NCI-H345 (cell line): ENCODE results near the gene RNF130.
"Not testable (repeated sequence)": the region's sequence is repeated elsewhere in the genome, so short reads cannot be mapped to it uniquely, and the experiment has no call there.

Experiments
- DNase-seq: peaks from one replicate; lab custom pipeline; 2025; lab: John Stamatoyannopoulos, UW

Gene RNF130

GRCh38 chr5:179974246-179974945 lies 97.2 kb downstream of the RNF130 start:
- peak; percentile 65 for DNase-seq

GRCh38 chr5:179973391-179973790 lies 98.2 kb downstream of the RNF130 start:
- peak; percentile 44 for DNase-seq

GRCh38 chr5:179969110-179969509 lies 102.4 kb downstream of the RNF130 start:
- no peak for DNase-seq

- no peak for DNase-seq
These were observed 104.1 kb downstream of the RNF130 start for GRCh38 chr5:179967489-179967888.

- DNase-seq, result no peak
These were observed 107.5 kb downstream of the RNF130 start for GRCh38 chr5:179964015-179964414.

GRCh38 chr5:179963375-179963774 lies 108.2 kb downstream of the RNF130 start:
- DNase-seq, result no peak

GRCh38 chr5:179960204-179960831 lies 111.2 kb downstream of the RNF130 start:
- DNase-seq, result no peak

DNA sequence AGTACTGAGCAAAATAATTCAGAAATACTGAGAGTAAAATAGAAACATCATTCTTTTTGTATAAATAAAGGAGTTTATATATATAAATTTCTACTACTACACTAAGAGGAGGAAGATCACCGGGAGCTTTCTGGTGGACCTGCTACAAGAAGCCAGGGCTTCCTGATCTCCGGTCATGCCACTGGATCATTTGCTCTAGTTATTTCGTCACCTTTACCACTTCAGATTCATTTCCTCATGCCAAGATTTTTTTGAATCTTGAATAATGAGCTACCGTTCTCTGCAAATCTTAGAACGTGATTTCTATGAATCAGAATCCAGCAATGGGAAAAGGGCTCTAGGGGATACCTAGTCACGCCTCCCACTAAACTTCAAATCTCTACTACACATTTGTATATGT lies 111.9 kb downstream of the RNF130 start:
- DNase-seq, result no peak

GRCh38 chr5:179959118-179959517 lies 112.4 kb downstream of the RNF130 start:
- DNase-seq, result not testable (repeated sequence)

GRCh38 chr5:179955630-179956029 lies 115.9 kb downstream of the RNF130 start:
- DNase-seq, result no peak

- no peak for DNase-seq
These were observed 116.5 kb downstream of the RNF130 start for GRCh38 chr5:179955062-179955461.

- no peak for DNase-seq
These were observed 117.1 kb downstream of the RNF130 start for GRCh38 chr5:179954434-179954833.

DNA sequence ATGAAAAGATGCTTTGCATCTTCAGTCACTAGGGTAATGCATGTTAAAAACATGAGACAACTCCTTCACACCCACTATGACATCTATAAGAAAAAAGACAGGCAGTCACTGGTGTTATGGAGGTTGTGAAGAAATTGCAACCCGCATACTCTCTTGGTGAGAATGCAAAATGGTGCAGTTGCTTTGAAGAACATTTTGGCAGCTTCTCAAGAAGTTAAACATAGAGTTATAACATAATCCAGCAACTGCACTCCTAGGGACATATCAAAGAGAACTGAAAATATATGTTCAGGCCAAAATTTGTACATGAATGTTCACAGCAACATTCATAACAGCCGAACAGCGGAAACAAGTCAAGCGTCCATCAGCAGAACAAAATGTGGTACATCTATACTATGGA lies 117.6 kb downstream of the RNF130 start:
- DNase-seq, result no peak

- DNase-seq, result no peak
These were observed 134.4 kb downstream of the RNF130 start for GRCh38 chr5:179936976-179937681.

GRCh38 chr5:179930788-179931473 lies 140.6 kb downstream of the RNF130 start:
- no peak for DNase-seq

- DNase-seq, result no peak
These were observed 143.7 kb downstream of the RNF130 start for GRCh38 chr5:179927824-179928223.

GRCh38 chr5:179926657-179927056 lies 144.9 kb downstream of the RNF130 start:
- DNase-seq, result no peak

DNA sequence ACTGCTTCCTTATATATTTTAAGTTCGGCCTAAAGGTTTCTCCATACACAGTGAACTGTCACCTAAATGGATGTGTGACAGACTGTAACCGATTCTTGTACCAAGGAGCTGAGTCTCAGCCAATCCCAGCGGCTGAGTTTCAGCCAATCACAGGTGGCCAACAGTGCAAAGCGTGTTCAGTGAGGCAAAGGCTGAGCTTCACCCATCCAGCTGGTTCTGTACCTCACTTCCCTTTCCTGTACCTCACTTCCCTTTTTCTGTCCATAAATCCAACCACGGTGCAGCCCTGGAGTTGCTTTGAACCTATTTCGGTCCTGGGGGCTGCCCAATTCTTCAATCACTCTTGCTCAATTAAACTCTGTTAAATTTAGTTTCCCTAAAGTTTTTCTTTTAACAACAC lies 148.1 kb downstream of the RNF130 start:
- no peak for DNase-seq

- no peak for DNase-seq
These were observed 151.4 kb downstream of the RNF130 start for GRCh38 chr5:179920175-179920574.

- DNase-seq, result no peak
These were observed 152.0 kb downstream of the RNF130 start for GRCh38 chr5:179919487-179920060.

DNA sequence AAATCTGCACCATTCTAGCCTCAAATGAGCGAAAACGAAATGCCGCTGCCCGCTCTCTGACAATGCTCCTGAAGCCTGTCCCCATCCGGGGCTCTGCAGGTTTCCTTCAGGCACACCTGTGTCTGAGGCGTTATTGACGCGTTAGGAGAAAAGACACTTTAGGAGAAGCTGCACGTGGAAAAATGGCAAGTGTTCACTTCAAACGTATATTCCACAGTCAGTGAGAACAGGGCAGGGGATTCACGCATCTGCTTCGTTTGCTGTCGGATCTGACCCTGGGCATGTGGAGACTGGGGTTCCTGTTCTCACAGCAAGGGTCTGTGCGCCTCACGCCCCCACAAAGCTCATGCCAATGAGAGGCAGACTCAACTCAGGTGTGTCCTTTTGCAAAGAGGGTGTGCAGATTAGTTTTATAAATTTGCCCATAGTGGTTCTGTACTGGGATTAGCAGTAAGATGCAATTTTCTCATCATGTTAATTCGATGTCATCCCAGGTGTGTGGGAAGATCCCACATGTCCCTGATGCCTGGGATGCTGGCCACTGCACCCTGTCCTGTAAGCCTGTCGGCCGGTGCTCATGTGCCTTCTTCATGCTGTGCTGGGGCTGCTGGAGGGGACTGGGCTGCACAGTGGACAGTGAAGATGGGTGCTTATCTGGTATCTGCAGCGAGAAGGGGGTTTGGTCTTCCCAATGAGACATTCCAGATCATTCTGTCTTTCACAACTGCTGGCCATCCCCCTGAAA lies 152.6 kb downstream of the RNF130 start:
- DNase-seq, result no peak

DNA sequence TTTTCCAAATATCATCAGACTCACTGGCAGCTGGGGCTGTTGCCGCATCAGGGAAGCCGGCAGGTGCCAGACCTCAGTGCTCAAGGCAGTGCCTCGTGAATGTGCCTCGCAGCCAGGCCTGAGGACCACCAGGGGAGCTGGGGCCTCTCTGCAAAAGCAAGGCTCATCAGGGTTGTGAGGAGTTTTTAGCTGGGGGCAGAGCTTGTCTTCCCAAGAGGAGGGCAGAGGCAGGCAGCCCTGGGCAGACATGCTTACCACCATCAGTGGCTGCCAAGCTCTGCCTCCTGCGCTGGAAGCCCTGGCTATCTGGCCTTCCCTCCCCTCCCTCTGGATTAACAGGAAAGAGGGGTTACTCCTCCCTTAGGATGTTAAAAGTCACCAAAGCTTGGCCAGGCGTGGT lies 155.0 kb downstream of the RNF130 start:
- DNase-seq, result no peak
